ENCODE results near the gene JPH2.

- TF ChIP-seq POLR2A (IDR thresholded peaks at IDR 0.05; ENCODE audit: low read depth, low read length) (no peak), POLR2AphosphoS5 (IDR thresholded peaks at IDR 0.05; ENCODE audit: low read depth, low read length) (no peak)
These were observed 15.0 kb downstream of the JPH2 start for GRCh38 chr20:44171775-44172571.
